BJ (cell line): ENCODE results near the gene TRIM9. TPM values are rescaled to one million over a fixed set of nuclear protein-coding genes. Genes with fewer than 3 reads are reported as not detected.
A peak's percentile ranks its signal among the peaks of the same experiment; 100 is the strongest.

Experiments
- CTCF ChIA-PET: fragments of 350-600 bp; formaldehyde crosslinking; extraction: SDS; loops from one replicate; lab custom pipeline; 2021; ENCODE audit warnings: antibody characterized with exemption, inconsistent platforms; lab: Yijun Ruan, JAX
- POLR2A ChIA-PET: fragments of 300-600 bp; sonication (Branson Sonifier 250); formaldehyde crosslinking; extraction: SDS; loops from one replicate; lab custom pipeline; 2021; ENCODE audit warnings: antibody characterized with exemption; lab: Charles Lee
- DNase-seq: peaks from one replicate; pipeline ENCODE4 v3.0.0-alpha.2; 2011; ENCODE audit warnings: low read depth
- H3K27me3 ChIP-seq: 2 replicates; pipeline ENCODE4 v1.6.0; 2011; ENCODE audit warnings: low read length; ENCODE audit not compliant: control insufficient read depth, insufficient read depth
- H3K36me3 ChIP-seq: 2 replicates; pipeline ENCODE4 v1.5.1; 2011; ENCODE audit warnings: low read length; ENCODE audit not compliant: control insufficient read depth, insufficient read depth
- H3K4me3 ChIP-seq: 2 replicates; pipeline ENCODE4 v1.5.1; 2011; ENCODE audit warnings: low read depth, mild to moderate bottlenecking, control low read depth, low read length
- polyA minus RNA-seq: library from RNA; depleted of rRNA, polyadenylated mRNA; stranded (reverse); fragments of >200 nt; gene quantifications from 2 replicates; pipeline ENCODE4 v1.2.3, GENCODE V29; 2011; rRNA and poly(A)+ RNA removed
- polyA plus RNA-seq: library from polyadenylated mRNA; depleted of rRNA; stranded (reverse); fragments of >200 nt; gene quantifications from 2 replicates; pipeline ENCODE4 v1.2.3, GENCODE V29; 2011; rRNA removed
- TF ChIP-seq, protein P1 (sequence below): IDR thresholded peaks from 2 replicates; pipeline ENCODE4 v1.5.1; 2011; ENCODE audit warnings: low read depth, mild to moderate bottlenecking, control low read depth, inconsistent platforms, low read length, moderate library complexity; ENCODE audit not compliant: insufficient read depth

The TRIM9 gene
- polyA plus RNA-seq (0.02 TPM in 2 replicates), polyA minus RNA-seq (0.05 and 0.98 TPM in 2 replicates)

DNA sequence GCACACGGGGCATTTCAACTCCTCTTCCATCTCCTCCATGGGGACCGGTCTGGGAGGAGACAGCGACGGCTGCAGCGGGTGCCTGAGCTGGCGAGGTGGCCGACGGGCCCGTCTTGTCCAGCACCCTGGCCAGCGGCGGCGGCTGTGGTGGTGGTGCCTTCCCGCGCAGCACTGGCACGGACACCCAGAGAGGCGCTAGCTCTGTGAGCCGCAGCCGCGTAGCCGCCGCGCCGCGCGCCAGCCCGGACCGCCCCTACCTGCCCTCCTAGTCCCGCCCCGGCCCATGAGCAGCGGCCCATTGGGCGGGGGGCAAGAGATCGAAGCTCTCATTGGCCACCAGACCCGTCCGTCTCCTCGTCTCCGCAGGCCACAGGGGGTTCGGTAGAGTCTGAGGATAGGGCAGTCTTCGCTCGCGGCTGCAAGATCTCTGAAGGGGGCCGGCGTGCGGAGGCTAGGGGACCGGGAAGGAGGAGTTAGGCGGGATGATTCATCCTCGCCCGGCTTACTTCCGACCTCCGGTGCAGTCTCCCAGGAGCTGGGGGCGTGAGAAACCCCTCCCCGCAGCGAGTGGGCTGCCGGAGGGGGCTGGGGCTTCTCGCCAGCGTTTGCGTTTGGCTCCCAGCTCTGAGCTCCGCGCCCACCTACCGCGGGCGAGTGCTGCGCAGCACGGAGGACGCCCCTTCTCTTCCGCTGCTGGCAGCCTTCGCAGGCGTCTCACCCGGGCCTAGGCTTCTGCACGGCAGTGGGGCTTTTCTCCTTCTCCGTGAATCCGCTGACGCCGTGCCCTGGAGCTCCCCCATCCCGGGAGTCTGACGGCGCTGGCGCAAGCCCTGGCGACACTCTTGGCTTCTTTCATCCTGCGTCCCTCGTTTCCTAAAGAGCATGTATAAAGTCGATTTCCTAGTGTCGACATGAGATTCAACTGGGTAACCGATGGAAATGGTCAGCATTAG, at the start of gene TRIM9:
TRIM9 (minus strand) TSS at position 205 of the 953 bp plus-strand sequence; CDS start at position 39, 166 bp downstream.
- DNase-seq = peak; percentile 44
- CTCF ChIA-PET = interaction anchor here (1.1 to 1.7 kb wide), 2 partner anchors 11 to 141 kb away, joined by 3 to 4 read pairs; no protein-coding TSS in a partner anchor
- Histone ChIP-seq H3K36me3 (no peaks in the 10 kb centered on the region), H3K4me3 (peak within 1 kb of the TSS; percentile 61), H3K27me3 (peaks cover 24% of the 10 kb centered on the region)
- POLR2A ChIA-PET = interaction anchor here (0.6 to 1.1 kb wide), 2 partner anchors 9 to 535 kb away, joined by 3 to 4 read pairs; partner anchors contain the start of gene ATL1
- TF ChIP-seq, protein P1, sequence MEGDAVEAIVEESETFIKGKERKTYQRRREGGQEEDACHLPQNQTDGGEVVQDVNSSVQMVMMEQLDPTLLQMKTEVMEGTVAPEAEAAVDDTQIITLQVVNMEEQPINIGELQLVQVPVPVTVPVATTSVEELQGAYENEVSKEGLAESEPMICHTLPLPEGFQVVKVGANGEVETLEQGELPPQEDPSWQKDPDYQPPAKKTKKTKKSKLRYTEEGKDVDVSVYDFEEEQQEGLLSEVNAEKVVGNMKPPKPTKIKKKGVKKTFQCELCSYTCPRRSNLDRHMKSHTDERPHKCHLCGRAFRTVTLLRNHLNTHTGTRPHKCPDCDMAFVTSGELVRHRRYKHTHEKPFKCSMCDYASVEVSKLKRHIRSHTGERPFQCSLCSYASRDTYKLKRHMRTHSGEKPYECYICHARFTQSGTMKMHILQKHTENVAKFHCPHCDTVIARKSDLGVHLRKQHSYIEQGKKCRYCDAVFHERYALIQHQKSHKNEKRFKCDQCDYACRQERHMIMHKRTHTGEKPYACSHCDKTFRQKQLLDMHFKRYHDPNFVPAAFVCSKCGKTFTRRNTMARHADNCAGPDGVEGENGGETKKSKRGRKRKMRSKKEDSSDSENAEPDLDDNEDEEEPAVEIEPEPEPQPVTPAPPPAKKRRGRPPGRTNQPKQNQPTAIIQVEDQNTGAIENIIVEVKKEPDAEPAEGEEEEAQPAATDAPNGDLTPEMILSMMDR = no peak

DNA sequence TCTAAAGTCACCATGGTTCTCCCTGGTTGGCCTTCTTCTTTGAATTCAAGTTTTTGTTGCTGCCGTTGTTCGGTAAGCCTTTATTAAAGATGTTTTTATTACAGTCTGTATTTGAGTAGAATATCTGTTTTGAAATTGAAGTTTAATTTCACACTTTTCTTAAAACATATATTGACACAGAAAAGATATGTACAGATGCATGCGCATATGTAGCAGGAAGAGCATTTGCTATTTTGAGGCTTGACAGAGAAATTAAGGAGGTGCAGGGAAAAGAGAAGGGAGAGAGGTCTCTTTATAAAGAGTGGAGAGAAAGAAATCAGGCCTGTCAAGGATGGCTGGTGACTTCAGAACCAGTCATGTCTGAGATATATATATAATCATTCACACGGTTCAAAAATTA, 46.0 kb upstream of the TRIM9 start:
- no peak for DNase-seq
- ChIA-PET CTCF (no interaction called here), POLR2A (no interaction called here)
- Histone ChIP-seq H3K36me3 (no peaks in the 10 kb centered on the region), H3K27me3 (peaks cover 8% of the 10 kb centered on the region), H3K4me3 (no peak overlapping the region)
- TF ChIP-seq, protein P1 = no peak

DNA sequence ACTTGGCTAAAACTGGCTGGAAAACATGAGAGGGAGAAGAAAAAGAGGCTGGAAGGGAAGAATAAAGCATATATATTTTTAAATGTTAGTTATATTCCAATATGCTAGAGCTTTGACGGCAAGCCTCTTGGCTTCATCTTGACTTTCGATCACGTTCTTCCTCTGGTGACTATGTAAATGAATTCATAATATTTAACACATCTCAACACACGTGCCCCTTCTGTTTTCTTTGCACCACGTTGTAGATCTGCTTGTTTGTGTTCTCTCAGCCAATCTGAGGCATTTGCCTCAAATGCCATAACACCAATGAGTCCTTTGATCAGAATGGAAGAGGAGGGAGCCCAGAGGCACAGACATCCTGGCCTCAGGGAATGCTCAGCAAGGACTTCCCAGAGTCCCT, 45.4 kb upstream of the TRIM9 start:
- POLR2A ChIA-PET = no interaction called here
- peaks cover 8% of the 10 kb centered on the region for H3K27me3 ChIP-seq
- TF ChIP-seq, protein P1 = no peak
- H3K4me3 ChIP-seq = no peak overlapping the region
- no peaks in the 10 kb centered on the region for H3K36me3 ChIP-seq
- DNase-seq = no peak
- CTCF ChIA-PET = no interaction called here

DNA sequence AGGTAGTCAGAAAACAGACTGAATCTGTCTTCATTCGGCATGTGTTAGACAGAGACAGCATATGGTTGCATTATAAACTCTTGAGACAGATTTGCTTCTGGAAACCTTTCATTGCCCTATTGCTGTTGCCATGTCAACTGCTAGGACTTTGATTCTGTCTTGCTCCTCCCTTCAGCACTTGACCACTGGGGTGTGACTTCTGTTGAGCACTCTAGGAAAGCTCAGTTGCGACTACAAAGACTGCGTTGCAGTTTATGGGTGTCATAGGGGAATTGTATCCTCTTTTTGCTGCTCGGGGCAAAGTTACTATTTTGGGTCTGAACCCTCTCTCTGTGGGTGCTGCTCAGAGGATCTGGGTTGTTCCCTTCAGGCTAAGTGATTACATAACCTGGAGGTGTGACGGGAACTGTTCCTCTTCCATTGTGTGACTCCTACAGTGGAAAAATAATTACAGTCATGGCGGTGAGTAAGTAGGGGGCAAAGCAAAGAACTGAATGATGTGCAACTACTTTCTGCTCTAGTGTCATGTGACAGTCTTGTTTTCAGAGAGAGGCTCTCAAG, 44.3 kb upstream of the TRIM9 start:
- TF ChIP-seq, protein P1 = no peak
- no peak for DNase-seq
- Histone ChIP-seq H3K36me3 (no peaks in the 10 kb centered on the region), H3K27me3 (peaks cover 8% of the 10 kb centered on the region), H3K4me3 (no peak overlapping the region)
- ChIA-PET POLR2A (no interaction called here), CTCF (interaction anchor here (1.3 kb wide), 1 partner anchor 56 kb away, joined by 3 read pairs; no protein-coding TSS in a partner anchor)
